B cell (primary cell): ENCODE data around the gene TSHZ3.

Experiments used
- CTCF ChIP-seq: fragments of 200-600 bp; IDR thresholded peaks from one replicate; pipeline ENCODE4 v1.8.0; 2022; ENCODE audit warnings: antibody characterized with exemption, mild to moderate bottlenecking
- EZH2 ChIP-seq: IDR thresholded peaks from 2 replicates; pipeline ENCODE4 v1.6.1; 2012; ENCODE audit warnings: borderline replicate concordance, low read depth, mild to moderate bottlenecking, moderate library complexity, low read length; ENCODE audit not compliant: insufficient read depth, poor library complexity, severe bottlenecking

- TF ChIP-seq CTCF (no peak), EZH2 (no peak)
Measured at GRCh38 chr19:31372246-31372781, 23.1 kb upstream of the TSHZ3 start.
